ENCODE data around the gene TTC32.
"Not testable (repeated sequence)": the region's sequence is repeated elsewhere in the genome, so short reads cannot be mapped to it uniquely, and the experiment has no call there.

Gene TTC32

GRCh38 chr2:19899985-19900930, 1.5 kb downstream of the TTC32 start:
- DNase-seq (ENCODE audit: low read depth), result no peak

DNA sequence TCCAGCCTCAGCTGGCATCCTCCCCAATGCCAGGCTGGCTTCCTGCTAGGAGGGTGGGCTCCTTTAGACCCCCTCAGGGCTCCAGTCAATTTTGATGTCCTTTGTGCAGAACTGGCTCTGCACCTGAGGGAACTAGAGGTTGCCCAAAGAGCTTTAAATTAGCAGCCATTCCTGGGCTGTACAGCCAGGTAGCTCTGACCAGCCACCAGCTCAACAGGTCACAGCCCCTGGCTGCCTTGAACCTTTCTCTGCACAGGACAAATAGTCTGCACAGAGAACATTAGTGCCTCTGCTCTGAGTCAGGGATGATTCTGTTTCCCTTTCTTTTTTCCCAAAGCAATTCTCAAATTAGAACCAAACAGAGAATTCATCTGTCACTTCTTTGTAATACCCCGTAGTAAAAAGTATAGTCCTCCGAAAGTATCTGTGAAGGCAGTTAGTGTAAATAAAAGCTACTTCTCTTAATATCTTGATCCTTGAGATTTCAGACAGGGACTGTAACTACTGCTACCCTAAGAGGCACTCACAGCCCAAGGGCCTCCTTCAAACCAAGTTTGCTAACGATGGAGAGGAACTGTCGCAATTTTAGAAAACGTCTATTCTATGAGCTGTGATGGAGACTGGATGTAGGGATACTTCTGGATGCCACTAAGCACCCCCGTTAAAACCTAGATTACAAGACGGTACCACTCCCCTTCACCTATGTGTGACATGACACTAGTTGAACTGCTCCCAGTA, 3.0 kb downstream of the TTC32 start:
- no peak for DNase-seq (ENCODE audit: low read depth)

- no peak for DNase-seq (ENCODE audit: low read depth)
Observed at GRCh38 chr2:19897623-19898245, 4.0 kb downstream of the TTC32 start.

DNA sequence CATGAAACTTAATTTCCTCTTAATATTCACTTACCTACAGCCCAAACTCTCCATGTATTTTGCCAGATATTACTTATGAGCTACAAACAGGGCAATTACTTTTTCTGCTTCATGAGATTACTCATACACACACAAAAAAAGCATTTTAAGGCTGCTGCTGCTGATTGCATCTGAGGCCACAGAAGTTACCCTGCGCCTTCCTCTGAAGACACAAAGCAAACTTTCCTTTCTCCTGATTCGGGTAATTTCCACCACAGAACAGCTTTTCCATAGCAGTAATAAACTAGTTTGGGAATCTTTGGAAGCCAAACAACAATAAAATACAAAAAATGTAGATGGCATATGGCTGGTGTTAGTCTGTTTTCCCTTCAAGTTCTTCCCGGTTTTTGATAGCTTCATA, 6.2 kb downstream of the TTC32 start:
- no peak for DNase-seq (ENCODE audit: low read depth)

- DNase-seq (ENCODE audit: low read depth), result no peak
Observed at GRCh38 chr2:19894134-19894792, 7.5 kb downstream of the TTC32 start.

GRCh38 chr2:19893520-19894133, 8.2 kb downstream of the TTC32 start:
- peak; percentile 26 for DNase-seq (ENCODE audit: low read depth)

DNA sequence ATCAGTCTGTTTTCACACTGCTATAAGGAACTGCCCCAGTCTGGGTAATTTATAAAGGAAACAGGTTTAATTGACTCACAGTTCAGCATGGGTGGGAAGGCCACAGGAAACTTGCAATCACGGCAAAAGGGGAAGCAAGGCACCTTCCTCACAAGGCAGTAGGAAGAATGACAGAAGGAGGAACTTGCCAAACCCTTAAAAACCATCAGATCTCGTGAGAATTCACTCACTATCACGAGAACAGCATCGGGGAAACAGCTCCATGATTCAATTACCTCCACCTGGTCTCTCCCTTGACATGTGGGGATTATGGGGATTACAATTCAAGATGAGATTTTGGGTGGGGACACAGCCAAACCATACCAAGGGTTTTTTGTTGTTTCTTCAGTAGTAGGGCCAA, 9.8 kb downstream of the TTC32 start:
- not testable (repeated sequence) for DNase-seq (ENCODE audit: low read depth)

- no peak for DNase-seq (ENCODE audit: low read depth)
Observed at GRCh38 chr2:19890104-19890503, 11.7 kb downstream of the TTC32 start.

DNA sequence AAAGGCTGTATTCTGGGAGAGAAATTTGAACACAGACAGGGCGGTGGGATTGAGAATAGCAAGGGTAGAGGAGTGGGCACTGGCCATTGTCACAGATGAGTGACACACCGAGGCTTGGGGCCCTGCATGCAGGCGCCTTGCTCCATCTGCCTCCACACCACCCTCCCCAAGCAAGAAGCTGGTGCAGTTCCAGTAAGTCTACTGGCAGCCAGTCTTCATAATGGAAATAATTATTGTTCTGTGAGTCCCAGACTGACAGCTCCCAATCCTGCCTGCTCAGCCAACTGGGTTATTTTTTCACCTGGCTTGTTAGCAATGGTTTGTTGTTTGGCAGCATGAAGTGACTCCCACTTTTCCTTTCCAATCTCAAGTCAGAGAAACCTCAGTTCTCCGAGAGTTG, 13.0 kb downstream of the TTC32 start:
- no peak for DNase-seq (ENCODE audit: low read depth)

DNA sequence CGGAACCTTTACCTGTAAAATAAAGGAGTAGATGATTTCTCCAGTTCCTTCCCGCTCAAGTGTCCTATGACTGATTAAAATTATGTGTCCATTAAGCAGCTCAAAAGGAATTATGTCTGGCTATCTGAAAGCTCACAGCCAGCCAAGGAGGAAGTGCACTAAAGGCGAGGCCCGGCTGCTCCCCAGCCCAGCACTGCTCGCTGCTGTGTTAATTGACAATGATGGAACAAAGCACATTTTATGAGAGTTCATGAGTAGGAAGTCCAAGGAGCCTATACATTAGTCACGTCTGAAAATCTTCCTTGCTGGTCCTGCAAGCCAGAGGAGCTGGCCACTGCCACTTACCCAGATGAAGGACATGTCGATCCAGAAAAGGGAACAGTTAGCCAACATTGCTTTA, 14.3 kb downstream of the TTC32 start:
- DNase-seq (ENCODE audit: low read depth), result no peak

GRCh38 chr2:19886261-19886660, 15.5 kb downstream of the TTC32 start:
- no peak for DNase-seq (ENCODE audit: low read depth)

- DNase-seq (ENCODE audit: low read depth), result no peak
Observed at GRCh38 chr2:19885791-19886190, 16.0 kb downstream of the TTC32 start.

GRCh38 chr2:19883971-19884720, 17.6 kb downstream of the TTC32 start:
- no peak for DNase-seq (ENCODE audit: low read depth)

- DNase-seq (ENCODE audit: low read depth), result no peak
Observed at GRCh38 chr2:19883486-19883885, 18.3 kb downstream of the TTC32 start.

GRCh38 chr2:19882286-19882685, 19.5 kb downstream of the TTC32 start:
- DNase-seq (ENCODE audit: low read depth), result no peak

DNA sequence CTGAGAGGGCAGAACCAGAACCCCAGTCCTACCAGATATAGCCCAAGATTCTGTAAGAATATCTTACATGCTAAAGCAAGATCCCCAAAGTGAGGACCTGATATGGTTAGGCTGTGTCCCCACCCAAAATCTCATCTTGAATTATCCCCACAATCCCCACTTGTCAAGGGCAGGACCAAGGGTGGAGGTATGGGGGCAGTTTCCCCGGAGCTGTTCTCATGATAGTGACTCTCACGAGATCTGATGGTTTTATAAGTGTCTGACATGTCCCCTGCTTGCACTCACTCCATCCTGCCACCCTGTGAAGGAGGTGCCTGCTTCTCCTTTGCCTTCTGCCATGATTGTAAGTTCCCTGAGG, 19.9 kb downstream of the TTC32 start:
- no peak for DNase-seq (ENCODE audit: low read depth)

GRCh38 chr2:19881221-19881907, 20.4 kb downstream of the TTC32 start:
- no peak for DNase-seq (ENCODE audit: low read depth)

DNA sequence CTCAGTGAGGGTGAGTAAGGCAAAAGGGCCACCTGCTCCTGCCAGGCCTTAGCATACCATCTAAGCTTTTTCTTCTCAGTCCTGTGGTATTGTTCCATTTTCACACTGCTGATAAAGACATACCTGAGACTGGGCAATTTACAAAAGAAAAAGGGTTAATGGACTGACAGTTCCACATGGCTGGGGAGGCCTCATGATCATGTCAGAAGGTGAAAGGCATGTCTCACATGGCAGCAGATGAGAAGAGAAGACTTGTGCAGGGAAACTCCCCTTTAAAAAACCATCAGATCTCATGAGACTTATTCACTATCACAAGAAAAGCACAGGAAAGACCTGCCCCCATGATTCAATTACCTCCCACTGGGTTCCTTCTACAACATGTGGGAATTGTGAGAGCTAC, 21.6 kb downstream of the TTC32 start:
- DNase-seq (ENCODE audit: low read depth), result not testable (repeated sequence)

DNA sequence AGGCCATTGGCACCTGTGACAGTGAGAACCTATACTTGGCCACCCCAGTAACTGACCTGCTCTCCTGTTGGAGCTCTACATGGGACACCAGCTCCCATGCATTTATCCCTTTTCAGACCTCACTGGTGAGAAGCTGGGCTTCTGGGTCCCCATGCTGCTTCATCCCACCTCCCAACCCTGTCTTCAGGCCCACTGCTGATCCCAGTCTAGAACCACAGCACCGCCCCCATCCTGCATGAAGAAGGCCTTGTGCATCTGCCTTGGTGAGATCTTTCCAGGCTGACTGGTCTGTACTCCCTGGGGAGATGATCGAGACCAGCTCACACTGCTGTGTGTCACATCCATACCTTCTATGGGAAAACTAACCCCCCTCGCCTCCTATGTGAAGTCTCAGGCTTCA, 22.7 kb downstream of the TTC32 start:
- no peak for DNase-seq (ENCODE audit: low read depth)

- DNase-seq (ENCODE audit: low read depth), result no peak
Observed at GRCh38 chr2:19878268-19879046, 23.3 kb downstream of the TTC32 start.

Data from fibroblast of the conjunctiva (primary cell).